Endodermal cell (in vitro differentiated cells): ENCODE measurements around the gene USP4. TPM values are rescaled to one million over a fixed set of nuclear protein-coding genes. Genes with fewer than 3 reads are reported as not detected.

ENCODE experiments used
- DNase-seq: peaks from one replicate; pipeline ENCODE4 v3.0.0-alpha.2; 2017
- H3K27ac ChIP-seq: 2 replicates; pipeline ENCODE4 v1.5.1; 2013; ENCODE audit warnings: mild to moderate bottlenecking, low read depth, low read length, moderate library complexity
- H3K27me3 ChIP-seq: 2 replicates; pipeline ENCODE4 v1.6.1; 2013; ENCODE audit warnings: mild to moderate bottlenecking, low read length, moderate library complexity; ENCODE audit not compliant: insufficient read depth, control insufficient read depth, poor library complexity, severe bottlenecking
- H3K36me3 ChIP-seq: 2 replicates; pipeline ENCODE4 v1.7.0; 2013; ENCODE audit warnings: mild to moderate bottlenecking, low read length, moderate library complexity; ENCODE audit not compliant: control insufficient read depth, insufficient read depth
- H3K4me1 ChIP-seq: one replicate; pipeline ENCODE4 v1.7.0; 2013; ENCODE audit warnings: low read length; ENCODE audit not compliant: control insufficient read depth, insufficient read depth
- H3K4me3 ChIP-seq: 2 replicates; pipeline ENCODE4 v1.5.1; 2013; ENCODE audit warnings: mild to moderate bottlenecking, low read length, moderate library complexity
- H3K9ac ChIP-seq: 2 replicates; pipeline ENCODE4 v1.6.1; 2013; ENCODE audit warnings: mild to moderate bottlenecking, low read length, moderate library complexity; ENCODE audit not compliant: poor library complexity, severe bottlenecking; ENCODE audit errors: extremely low read depth
- H3K9me3 ChIP-seq: 2 replicates; pipeline ENCODE4 v1.6.1; 2013; ENCODE audit warnings: mild to moderate bottlenecking, low read length, moderate library complexity; ENCODE audit not compliant: control insufficient read depth
- H3K27ac Mint-ChIP-seq: 2 replicates; pipeline ENCODE4 v1.8.0; 2020; ENCODE audit warnings: mixed read lengths
- H3K27me3 Mint-ChIP-seq: 2 replicates; pipeline ENCODE4 v1.8.0; 2021; ENCODE audit warnings: mild to moderate bottlenecking, mixed read lengths; ENCODE audit not compliant: insufficient read depth
- H3K36me3 Mint-ChIP-seq: 2 replicates; pipeline ENCODE4 v1.8.0; 2020; ENCODE audit warnings: low read depth, mixed read lengths
- H3K4me1 Mint-ChIP-seq: 2 replicates; pipeline ENCODE4 v1.8.0; 2020; ENCODE audit warnings: mixed read lengths
- H3K4me3 Mint-ChIP-seq: 2 replicates; pipeline ENCODE4 v1.8.0; 2020; ENCODE audit warnings: mild to moderate bottlenecking, moderate library complexity, mixed read lengths
- H3K9me3 Mint-ChIP-seq: 2 replicates; pipeline ENCODE4 v1.8.0; 2020; ENCODE audit warnings: mild to moderate bottlenecking, mixed read lengths
- WGBS, 2 experiments: methylation state at CpG; one replicate each; pipeline versions ENCODE4 v1.1.5 to v1.1.7; 2013; ENCODE audit warnings: missing lambda C conversion rate in 2 of 2, mixed read lengths in 1 of 2; ENCODE audit not compliant: insufficient coverage in 1 of 2, insufficient read length in 1 of 2; 5-methylcytosine and 5-hydroxymethylcytosine counted together
- total RNA-seq, 2 donors: library from RNA; stranded (reverse); fragmentation: NEBNext Ultra II Directional in 1 of 2; extraction: Animal tissue kit (Norgen Biotek cat#: 25700) in 1 of 2; gene quantifications; 2 replicates in 1 of 2; 3 replicates in 1 of 2; pipeline ENCODE4 v1.2.1, GENCODE V29; 2021
- TF ChIP-seq, protein P1 (sequence below): fragments of 200-600 bp; sonication (generic); conservative IDR thresholded peaks from 2 replicates; pipeline ENCODE4 v1.5.0; 2021; ENCODE audit warnings: antibody characterized with exemption, mild to moderate bottlenecking

The USP4 gene
- total RNA-seq, 2 donors from 2014 or later, result 48.3 to 48.9 TPM

- Histone ChIP-seq H3K4me1 (peaks cover 6% of the 10 kb centered on the region), H3K9me3 (no peaks in the 10 kb centered on the region), H3K9ac (no peak overlapping the region), H3K36me3 (peaks cover 79% of the 10 kb centered on the region), H3K27me3 (no peaks in the 10 kb centered on the region), H3K27ac (no peak overlapping the region), H3K4me3 (no peak overlapping the region)
- no peaks in the 10 kb centered on the region for H3K27me3 Mint-ChIP-seq
- H3K4me1 Mint-ChIP-seq, result peaks cover 6% of the 10 kb centered on the region
- DNase-seq, result no peak
- 95 to 100% methylated on average over 3 of the region's 3 CpGs for WGBS, 2 experiments
- H3K36me3 Mint-ChIP-seq, result peaks cover 72% of the 10 kb centered on the region
- TF ChIP-seq, protein P1, sequence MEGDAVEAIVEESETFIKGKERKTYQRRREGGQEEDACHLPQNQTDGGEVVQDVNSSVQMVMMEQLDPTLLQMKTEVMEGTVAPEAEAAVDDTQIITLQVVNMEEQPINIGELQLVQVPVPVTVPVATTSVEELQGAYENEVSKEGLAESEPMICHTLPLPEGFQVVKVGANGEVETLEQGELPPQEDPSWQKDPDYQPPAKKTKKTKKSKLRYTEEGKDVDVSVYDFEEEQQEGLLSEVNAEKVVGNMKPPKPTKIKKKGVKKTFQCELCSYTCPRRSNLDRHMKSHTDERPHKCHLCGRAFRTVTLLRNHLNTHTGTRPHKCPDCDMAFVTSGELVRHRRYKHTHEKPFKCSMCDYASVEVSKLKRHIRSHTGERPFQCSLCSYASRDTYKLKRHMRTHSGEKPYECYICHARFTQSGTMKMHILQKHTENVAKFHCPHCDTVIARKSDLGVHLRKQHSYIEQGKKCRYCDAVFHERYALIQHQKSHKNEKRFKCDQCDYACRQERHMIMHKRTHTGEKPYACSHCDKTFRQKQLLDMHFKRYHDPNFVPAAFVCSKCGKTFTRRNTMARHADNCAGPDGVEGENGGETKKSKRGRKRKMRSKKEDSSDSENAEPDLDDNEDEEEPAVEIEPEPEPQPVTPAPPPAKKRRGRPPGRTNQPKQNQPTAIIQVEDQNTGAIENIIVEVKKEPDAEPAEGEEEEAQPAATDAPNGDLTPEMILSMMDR, result no peak
- H3K4me3 Mint-ChIP-seq, result no peak overlapping the region
- H3K9me3 Mint-ChIP-seq, result no peaks in the 10 kb centered on the region
- H3K27ac Mint-ChIP-seq, result no peak overlapping the region
Measured at GRCh38 chr3:49362561-49362960, 22.7 kb upstream of the USP4 start.

- WGBS, 2 experiments, result 98 to 100% methylated on average over 1 to 2 of the region's 2 CpGs
- Histone ChIP-seq H3K9ac (no peak overlapping the region), H3K27me3 (no peaks in the 10 kb centered on the region), H3K9me3 (no peaks in the 10 kb centered on the region), H3K4me3 (no peak overlapping the region), H3K27ac (no peak overlapping the region), H3K4me1 (peaks cover 6% of the 10 kb centered on the region), H3K36me3 (peaks cover 67% of the 10 kb centered on the region)
- peaks cover 66% of the 10 kb centered on the region for H3K36me3 Mint-ChIP-seq
- no peak for DNase-seq
- H3K27ac Mint-ChIP-seq, result peak overlapping the region; percentile 63
- TF ChIP-seq, protein P1, result no peak
- no peaks in the 10 kb centered on the region for H3K27me3 Mint-ChIP-seq
- H3K9me3 Mint-ChIP-seq, result no peaks in the 10 kb centered on the region
- peak overlapping the region; percentile 94 for H3K4me3 Mint-ChIP-seq
- peaks cover 10% of the 10 kb centered on the region for H3K4me1 Mint-ChIP-seq
Measured at GRCh38 chr3:49359623-49360022, 19.8 kb upstream of the USP4 start.

- peaks cover 10% of the 10 kb centered on the region for H3K4me1 Mint-ChIP-seq
- H3K27ac ChIP-seq, result peak overlapping the region; percentile 94
- peaks cover 6% of the 10 kb centered on the region for H3K4me1 ChIP-seq
- no peak for DNase-seq
- TF ChIP-seq, protein P1, result no peak
- no peaks in the 10 kb centered on the region for H3K27me3 ChIP-seq
- 83% methylated on average over 2 of the region's 3 CpGs; no CpG with 5 or more reads in 1 of the 2 experiments for WGBS, 2 experiments
- peak overlapping the region; percentile 91 for H3K4me3 ChIP-seq
- H3K9me3 ChIP-seq, result no peaks in the 10 kb centered on the region
- peaks cover 64% of the 10 kb centered on the region for H3K36me3 Mint-ChIP-seq
- peaks cover 3% of the 10 kb centered on the region for H3K9me3 Mint-ChIP-seq
- H3K4me3 Mint-ChIP-seq, result peak overlapping the region; percentile 94
- peaks cover 66% of the 10 kb centered on the region for H3K36me3 ChIP-seq
- peak overlapping the region; percentile 89 for H3K27ac Mint-ChIP-seq
- no peaks in the 10 kb centered on the region for H3K27me3 Mint-ChIP-seq
- peak overlapping the region; percentile 49 for H3K9ac ChIP-seq
Measured at GRCh38 chr3:49358884-49359225, 19.0 kb upstream of the USP4 start.
